GM12865 (cell line): ENCODE results near the gene SMAD7.

Experiments used
- DNase-seq: peaks from one replicate; pipeline ENCODE4 v3.0.0; 2010; ENCODE audit warnings: low read depth
- H3K4me3 ChIP-seq: 2 replicates; pipeline ENCODE4 v1.5.1; 2011; ENCODE audit warnings: mild to moderate bottlenecking, low read depth, low read length, control low read depth
- TF ChIP-seq, protein P1 (sequence below): IDR thresholded peaks from 2 replicates; pipeline ENCODE4 v1.5.1; 2011; ENCODE audit warnings: low read length, control low read depth, low read depth, inconsistent platforms; ENCODE audit not compliant: insufficient read depth; ENCODE audit errors: missing control alignments

The SMAD7 gene

DNA sequence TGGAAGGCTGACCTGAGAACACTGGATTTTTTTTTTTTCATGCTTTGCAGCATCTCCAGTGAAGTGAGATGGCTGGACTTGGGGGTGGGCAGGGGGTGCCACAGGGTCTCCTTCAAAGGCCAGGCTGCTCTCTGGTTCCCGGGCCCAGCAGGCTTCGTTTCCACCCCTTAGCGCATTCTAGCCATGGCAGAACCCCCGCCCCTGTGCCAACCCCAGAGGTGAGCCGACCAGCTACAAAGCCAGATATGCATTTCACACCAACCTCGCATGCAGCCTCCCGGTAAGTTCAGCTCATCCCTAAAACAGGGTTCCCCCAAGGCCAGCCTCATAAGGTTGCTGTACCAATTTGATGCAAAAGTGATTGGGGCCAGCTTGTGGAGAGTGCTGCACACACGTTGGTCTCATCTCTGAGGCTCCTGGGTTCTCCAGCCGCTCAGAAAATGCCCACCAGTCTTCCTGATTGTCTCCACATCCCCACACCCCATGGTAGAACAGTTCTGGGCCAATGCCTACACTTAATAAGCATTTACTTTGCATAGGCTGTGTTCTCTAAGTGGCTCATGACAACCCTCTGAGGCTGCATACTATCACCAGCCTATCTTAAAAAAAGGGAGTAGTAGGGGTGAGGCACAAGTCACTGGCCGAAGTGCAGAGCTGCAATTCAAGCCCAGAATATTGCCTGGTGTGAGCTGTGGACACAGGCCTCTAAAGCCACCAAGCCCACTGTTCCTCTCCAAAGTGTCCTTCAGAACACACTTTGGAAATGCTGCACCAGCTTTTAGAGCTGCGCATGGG lies 23.3 kb downstream of the SMAD7 start:
- DNase-seq: no peak
- H3K4me3 ChIP-seq: no peak overlapping the region
- TF ChIP-seq, protein P1, sequence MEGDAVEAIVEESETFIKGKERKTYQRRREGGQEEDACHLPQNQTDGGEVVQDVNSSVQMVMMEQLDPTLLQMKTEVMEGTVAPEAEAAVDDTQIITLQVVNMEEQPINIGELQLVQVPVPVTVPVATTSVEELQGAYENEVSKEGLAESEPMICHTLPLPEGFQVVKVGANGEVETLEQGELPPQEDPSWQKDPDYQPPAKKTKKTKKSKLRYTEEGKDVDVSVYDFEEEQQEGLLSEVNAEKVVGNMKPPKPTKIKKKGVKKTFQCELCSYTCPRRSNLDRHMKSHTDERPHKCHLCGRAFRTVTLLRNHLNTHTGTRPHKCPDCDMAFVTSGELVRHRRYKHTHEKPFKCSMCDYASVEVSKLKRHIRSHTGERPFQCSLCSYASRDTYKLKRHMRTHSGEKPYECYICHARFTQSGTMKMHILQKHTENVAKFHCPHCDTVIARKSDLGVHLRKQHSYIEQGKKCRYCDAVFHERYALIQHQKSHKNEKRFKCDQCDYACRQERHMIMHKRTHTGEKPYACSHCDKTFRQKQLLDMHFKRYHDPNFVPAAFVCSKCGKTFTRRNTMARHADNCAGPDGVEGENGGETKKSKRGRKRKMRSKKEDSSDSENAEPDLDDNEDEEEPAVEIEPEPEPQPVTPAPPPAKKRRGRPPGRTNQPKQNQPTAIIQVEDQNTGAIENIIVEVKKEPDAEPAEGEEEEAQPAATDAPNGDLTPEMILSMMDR: no peak

DNA sequence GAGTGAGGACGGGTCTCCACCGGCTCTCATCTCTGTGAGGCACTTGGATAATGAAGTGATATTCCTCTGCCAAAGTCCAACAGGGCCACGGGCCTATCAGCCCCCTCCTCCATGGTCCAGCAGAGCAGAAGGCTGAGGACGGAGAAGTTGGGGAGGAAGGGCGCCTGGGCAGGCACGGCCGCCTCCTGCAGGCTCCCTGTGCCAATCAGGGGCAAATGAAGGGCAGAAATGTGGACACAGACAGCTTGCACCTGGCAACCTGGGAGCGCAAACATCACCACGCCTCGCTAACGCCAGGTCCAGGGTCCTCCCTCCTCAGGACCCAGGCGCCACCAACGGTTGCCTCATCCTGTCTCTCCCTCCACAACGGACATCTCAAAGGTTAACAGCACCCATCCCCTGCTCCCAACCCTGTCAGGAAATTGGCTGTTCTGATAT lies 24.3 kb downstream of the SMAD7 start:
- TF ChIP-seq, protein P1: no peak
- no peak overlapping the region for H3K4me3 ChIP-seq
- DNase-seq: no peak

DNA sequence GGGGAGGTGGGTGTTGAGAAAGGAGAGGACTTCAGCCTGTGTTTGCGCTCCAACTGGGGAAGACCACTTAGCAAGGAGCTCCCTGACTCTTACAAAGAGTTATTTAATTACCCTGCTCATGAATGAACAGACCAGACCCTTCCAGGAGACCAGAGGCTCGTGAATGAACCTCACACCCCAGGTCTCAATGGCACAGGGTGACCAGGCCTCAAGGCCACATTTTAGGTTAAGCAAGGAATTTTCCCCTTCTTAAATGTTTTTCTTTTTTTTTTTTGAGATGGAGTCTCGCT lies 25.3 kb downstream of the SMAD7 start:
- peak overlapping the region; percentile 19 for H3K4me3 ChIP-seq
- no peak for DNase-seq
- TF ChIP-seq, protein P1: no peak

DNA sequence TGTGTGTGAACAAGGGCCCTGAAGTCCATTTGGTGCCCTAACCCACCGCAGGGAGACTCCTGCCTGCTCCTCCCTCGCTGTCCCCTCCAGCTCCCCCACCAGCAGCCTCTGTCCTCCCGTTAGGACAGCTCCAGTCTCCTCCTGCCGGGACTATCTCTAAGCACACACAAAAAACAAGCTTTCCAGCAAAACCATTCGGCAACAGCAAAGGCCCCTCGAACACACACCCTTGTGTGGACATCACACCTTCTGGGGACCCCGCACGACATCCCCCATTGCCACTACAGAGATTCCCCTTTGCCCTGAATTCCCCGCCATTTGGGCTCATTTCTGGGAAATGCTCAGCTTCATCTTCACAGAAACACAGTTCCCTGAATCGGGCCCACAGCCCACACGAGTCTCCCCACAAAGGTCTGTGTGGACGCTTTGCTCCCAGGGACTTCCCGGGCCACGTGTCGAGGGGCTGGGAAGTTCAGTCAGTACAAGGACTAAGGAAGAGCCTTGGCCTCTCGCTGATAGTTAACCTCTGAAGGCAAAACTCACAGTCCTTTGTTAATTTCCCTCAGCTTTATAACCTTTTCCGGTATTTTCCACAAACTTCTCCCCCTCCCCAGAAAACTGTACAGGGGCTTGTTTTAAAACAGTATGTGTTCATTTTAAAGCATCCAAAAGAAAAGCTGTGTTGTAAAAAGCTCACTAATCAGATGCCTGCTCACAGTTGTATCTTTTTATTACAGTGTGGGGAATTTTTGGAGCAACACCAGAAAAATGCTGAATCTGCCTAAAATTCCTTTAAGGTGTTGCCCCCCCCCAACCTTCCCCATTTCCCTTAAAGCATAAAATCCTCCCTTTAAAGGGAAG lies 25.9 kb downstream of the SMAD7 start:
- TF ChIP-seq, protein P1: no peak
- peak overlapping the region; percentile 19 for H3K4me3 ChIP-seq
- DNase-seq: no peak

DNA sequence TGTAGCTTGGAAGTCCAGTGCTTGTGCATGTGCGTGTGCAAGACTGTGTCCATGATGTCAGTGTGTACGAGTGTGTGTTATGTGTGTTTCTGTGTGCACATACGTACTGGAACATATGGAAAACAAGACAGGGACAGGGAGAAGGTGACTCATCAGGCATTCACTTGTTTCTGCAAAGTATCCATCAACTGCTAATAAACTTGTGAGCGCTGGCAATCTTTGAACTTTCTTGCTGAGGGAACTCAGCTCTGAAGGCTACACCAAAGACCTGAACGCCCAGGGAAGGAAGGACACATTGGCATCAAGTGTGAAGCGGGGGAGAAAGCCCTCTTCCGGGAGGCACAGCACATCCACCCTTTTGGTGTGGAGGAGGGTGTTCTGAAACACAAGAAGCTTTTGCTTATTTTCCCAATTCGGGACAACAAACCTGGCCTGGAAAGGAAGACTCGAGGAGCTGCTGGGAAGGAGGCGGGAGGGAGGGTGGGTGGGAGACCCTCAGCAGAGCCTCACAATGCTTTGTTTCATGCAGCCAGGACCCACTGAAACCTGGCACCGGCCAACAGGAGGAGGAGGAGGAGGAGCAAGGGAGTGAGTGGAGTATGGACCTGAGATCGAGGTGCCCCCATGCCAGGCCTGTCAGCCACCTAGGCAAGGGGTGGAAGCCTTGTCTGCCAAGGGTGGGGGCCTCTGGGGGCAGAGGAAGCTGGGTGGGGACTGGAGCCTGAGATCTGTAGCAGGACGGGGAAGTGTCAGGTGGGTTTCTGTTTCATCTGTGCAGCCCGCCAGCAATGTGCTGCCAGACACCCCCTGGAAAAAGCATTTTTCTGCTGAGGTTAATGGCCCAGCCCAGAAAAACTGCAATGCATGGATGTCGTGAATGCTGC lies 26.8 kb downstream of the SMAD7 start:
- DNase-seq: peak; percentile 68
- peak overlapping the region; percentile 19; the same call in 1 of the 2 replicates for H3K4me3 ChIP-seq
- TF ChIP-seq, protein P1: no peak
